Amniotic stem cell (primary cell): ENCODE results near the gene KDM4C.
A peak's percentile ranks its signal among the peaks of the same experiment; 100 is the strongest.
"Not testable (repeated sequence)": the region's sequence is repeated elsewhere in the genome, so short reads cannot be mapped to it uniquely, and the experiment has no call there.

Experiments
- DNase-seq: peaks from one replicate; lab custom pipeline; 2025; lab: John Stamatoyannopoulos, UW

Gene KDM4C

GRCh38 chr9:6931913-6932312, 174.1 kb downstream of the KDM4C start:
- DNase-seq = peak; percentile 40

GRCh38 chr9:6936103-6936502, 178.3 kb downstream of the KDM4C start:
- no peak for DNase-seq

- DNase-seq = no peak
Observed at GRCh38 chr9:6937209-6937608, 179.4 kb downstream of the KDM4C start.

- peak; percentile 23 for DNase-seq
Observed at GRCh38 chr9:6938447-6938846, 180.7 kb downstream of the KDM4C start.

- DNase-seq = no peak
Observed at GRCh38 chr9:6938873-6939272, 181.1 kb downstream of the KDM4C start.

GRCh38 chr9:6941501-6941900, 183.7 kb downstream of the KDM4C start:
- no peak for DNase-seq

- DNase-seq = no peak
Observed at GRCh38 chr9:6942406-6942805, 184.6 kb downstream of the KDM4C start.

- DNase-seq = no peak
Observed at GRCh38 chr9:6943293-6943692, 185.5 kb downstream of the KDM4C start.

- no peak for DNase-seq
Observed at GRCh38 chr9:6944093-6944551, 186.3 kb downstream of the KDM4C start.

GRCh38 chr9:6944896-6945295, 187.1 kb downstream of the KDM4C start:
- DNase-seq = no peak

- no peak for DNase-seq
Observed at GRCh38 chr9:6945816-6946215, 188.0 kb downstream of the KDM4C start.

GRCh38 chr9:6946583-6947166, 188.9 kb downstream of the KDM4C start:
- no peak for DNase-seq

GRCh38 chr9:6948921-6949320, 191.1 kb downstream of the KDM4C start:
- not testable (repeated sequence) for DNase-seq

GRCh38 chr9:6955251-6955921, 197.6 kb downstream of the KDM4C start:
- no peak for DNase-seq

- no peak for DNase-seq
Observed at GRCh38 chr9:6956879-6957278, 199.1 kb downstream of the KDM4C start.

GRCh38 chr9:6959270-6960000, 201.7 kb downstream of the KDM4C start:
- DNase-seq = no peak

- no peak for DNase-seq
Observed at GRCh38 chr9:6960777-6961176, 203.0 kb downstream of the KDM4C start.

- DNase-seq = no peak
Observed at GRCh38 chr9:6961845-6962522, 204.2 kb downstream of the KDM4C start.

GRCh38 chr9:6965566-6965965, 207.8 kb downstream of the KDM4C start:
- DNase-seq = no peak

GRCh38 chr9:6968271-6968670, 210.5 kb downstream of the KDM4C start:
- no peak for DNase-seq

- no peak for DNase-seq
Observed at GRCh38 chr9:6969805-6970204, 212.0 kb downstream of the KDM4C start.

GRCh38 chr9:6973089-6973488, 215.3 kb downstream of the KDM4C start:
- no peak for DNase-seq

GRCh38 chr9:6973762-6974161, 216.0 kb downstream of the KDM4C start:
- DNase-seq = no peak
